Gastrocnemius medialis (tissue), 4 donors: ENCODE measurements around the gene FAM78B.

ENCODE experiments used
- CTCF ChIP-seq, 5 experiments: fragments of 450-650 bp in 3 of 5; fragments of 200-600 bp in 2 of 5; sonication (generic) in 2 of 5; IDR thresholded peaks in 4 of 5; conservative IDR thresholded peaks in 1 of 5; 1 replicate in 4 of 5; 2 replicates in 1 of 5; pipeline ENCODE4 v1.5.1; 2016 to 2019; ENCODE audit warnings: antibody characterized with exemption in 5 of 5, mild to moderate bottlenecking in 3 of 5, moderate library complexity in 3 of 5
- POLR2A ChIP-seq, 2 donors: fragments of 450-650 bp; IDR thresholded peaks; one replicate each; pipeline ENCODE4 v1.6.1; 2017; ENCODE audit warnings: antibody characterized with exemption in 2 of 2, mild to moderate bottlenecking in 2 of 2, moderate library complexity in 2 of 2

GRCh38 chr1:166062421-166063070, 104.3 kb downstream of the FAM78B start:
- TF ChIP-seq CTCF (IDR thresholded peaks at IDR 0.05 in 4 of 5, conservative IDR thresholded peaks at IDR 0.05 in 1 of 5) (no peak), POLR2A (IDR thresholded peaks at IDR 0.05) (no peak)
